Testis (tissue), 3 donors: ENCODE results near the gene GHRHR. TPM values are rescaled to one million over a fixed set of nuclear protein-coding genes. Genes with fewer than 3 reads are reported as not detected.

Experiments used
- DNase-seq: peaks from one replicate; pipeline ENCODE4 v3.0.0-alpha.2; 2019
- H3K27ac ChIP-seq, 2 donors: fragments of 200-600 bp; sonication (generic); one replicate each; pipeline ENCODE4 v1.5.1; 2019
- H3K27me3 ChIP-seq: fragments of 200-600 bp; sonication (generic); one replicate; pipeline ENCODE4 v1.5.1; 2019
- H3K36me3 ChIP-seq: fragments of 200-600 bp; sonication (generic); one replicate; pipeline ENCODE4 v1.5.1; 2017; ENCODE audit warnings: low read depth; ENCODE audit errors: missing control alignments
- H3K4me1 ChIP-seq: fragments of 200-600 bp; sonication (generic); one replicate; pipeline ENCODE4 v1.5.1; 2019
- H3K4me3 ChIP-seq, 2 donors: fragments of 200-600 bp; sonication (generic); one replicate each; pipeline ENCODE4 v1.5.1; 2017 to 2019
- H3K9me3 ChIP-seq: fragments of 200-600 bp; sonication (generic); one replicate; pipeline ENCODE4 v1.5.1; 2017
- POLR2A ChIP-seq: fragments of 450-650 bp; IDR thresholded peaks from one replicate; pipeline ENCODE4 v1.6.1; 2017; ENCODE audit warnings: antibody characterized with exemption, mild to moderate bottlenecking, moderate library complexity
- WGBS, 2 donors: methylation state at CpG; one replicate each; pipeline ENCODE4 v1.1.5; 2018; 5-methylcytosine and 5-hydroxymethylcytosine counted together
- intact Hi-C: fragments of 100-400 bp; cut with DNase I; formaldehyde crosslinking; loops from one replicate; pipeline ENCODE4 v1.15.1; 2023; ENCODE audit warnings: low total_unique reads
- polyA plus RNA-seq: library from polyadenylated mRNA; stranded (reverse); fragments of 350-450 nt; fragmentation: Illumina TruSeq; extraction: RNeasy Lipid Tissue Mini Kit (QIAGEN cat#74804); gene quantifications from one replicate; pipeline ENCODE4 v1.2.3, GENCODE V29; 2014; ENCODE audit warnings: low read depth, low replicate concordance; ENCODE audit not compliant: insufficient read depth
- total RNA-seq, 2 donors: library from RNA; depleted of rRNA; stranded (reverse); fragments of >200 nt; gene quantifications; one replicate each; pipeline ENCODE4 v1.2.3, GENCODE V29; 2016
- TF ChIP-seq, protein P1 (sequence below), 3 experiments: fragments of 450-650 bp in 2 of 3; fragments of 200-600 bp in 1 of 3; sonication (generic) in 1 of 3; IDR thresholded peaks; one replicate each; pipeline ENCODE4 v1.5.1; 2016 to 2019; ENCODE audit warnings: antibody characterized with exemption in 3 of 3, mild to moderate bottlenecking in 2 of 3, moderate library complexity in 1 of 3

The GHRHR gene
- total and polyA plus RNA-seq, 3 donors from 2014 or later: 1.4 to 3.6 (median 2.1) TPM

DNA sequence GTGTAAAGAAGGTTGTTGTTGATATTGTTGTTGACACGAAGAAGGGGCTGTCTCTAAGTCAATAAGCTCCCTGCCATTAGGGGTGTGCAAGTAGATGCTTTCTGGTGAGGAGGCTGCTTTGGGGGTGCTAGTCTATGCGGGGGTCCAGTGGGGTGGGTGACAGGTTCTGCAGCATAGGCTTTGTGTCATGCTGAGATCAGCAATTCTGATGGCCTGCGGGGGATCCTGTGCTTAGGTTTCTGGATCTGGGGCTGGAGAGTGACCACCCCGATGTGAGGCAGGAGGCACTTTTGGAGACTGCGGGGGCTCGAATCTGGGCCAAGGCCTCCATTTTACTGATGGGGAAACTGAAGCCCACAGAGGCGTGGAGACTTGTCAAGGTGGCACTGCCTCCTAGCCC lies 47.0 kb upstream of the GHRHR start:
- intact Hi-C loops: no loop called here
- 87 to 92% methylated on average over 6 to 7 of the region's 7 CpGs for WGBS, 2 donors
- Histone ChIP-seq H3K27me3 (no peaks in the 10 kb centered on the region), H3K27ac (no peak overlapping the region), H3K36me3 (no peaks in the 10 kb centered on the region), H3K9me3 (no peaks in the 10 kb centered on the region), H3K4me3 (no peak overlapping the region), H3K4me1 (peaks cover 4% of the 10 kb centered on the region)
- no peak for TF ChIP-seq POLR2A
- TF ChIP-seq, protein P1, sequence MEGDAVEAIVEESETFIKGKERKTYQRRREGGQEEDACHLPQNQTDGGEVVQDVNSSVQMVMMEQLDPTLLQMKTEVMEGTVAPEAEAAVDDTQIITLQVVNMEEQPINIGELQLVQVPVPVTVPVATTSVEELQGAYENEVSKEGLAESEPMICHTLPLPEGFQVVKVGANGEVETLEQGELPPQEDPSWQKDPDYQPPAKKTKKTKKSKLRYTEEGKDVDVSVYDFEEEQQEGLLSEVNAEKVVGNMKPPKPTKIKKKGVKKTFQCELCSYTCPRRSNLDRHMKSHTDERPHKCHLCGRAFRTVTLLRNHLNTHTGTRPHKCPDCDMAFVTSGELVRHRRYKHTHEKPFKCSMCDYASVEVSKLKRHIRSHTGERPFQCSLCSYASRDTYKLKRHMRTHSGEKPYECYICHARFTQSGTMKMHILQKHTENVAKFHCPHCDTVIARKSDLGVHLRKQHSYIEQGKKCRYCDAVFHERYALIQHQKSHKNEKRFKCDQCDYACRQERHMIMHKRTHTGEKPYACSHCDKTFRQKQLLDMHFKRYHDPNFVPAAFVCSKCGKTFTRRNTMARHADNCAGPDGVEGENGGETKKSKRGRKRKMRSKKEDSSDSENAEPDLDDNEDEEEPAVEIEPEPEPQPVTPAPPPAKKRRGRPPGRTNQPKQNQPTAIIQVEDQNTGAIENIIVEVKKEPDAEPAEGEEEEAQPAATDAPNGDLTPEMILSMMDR (IDR thresholded peaks at IDR 0.05): no peak
- DNase-seq: no peak

DNA sequence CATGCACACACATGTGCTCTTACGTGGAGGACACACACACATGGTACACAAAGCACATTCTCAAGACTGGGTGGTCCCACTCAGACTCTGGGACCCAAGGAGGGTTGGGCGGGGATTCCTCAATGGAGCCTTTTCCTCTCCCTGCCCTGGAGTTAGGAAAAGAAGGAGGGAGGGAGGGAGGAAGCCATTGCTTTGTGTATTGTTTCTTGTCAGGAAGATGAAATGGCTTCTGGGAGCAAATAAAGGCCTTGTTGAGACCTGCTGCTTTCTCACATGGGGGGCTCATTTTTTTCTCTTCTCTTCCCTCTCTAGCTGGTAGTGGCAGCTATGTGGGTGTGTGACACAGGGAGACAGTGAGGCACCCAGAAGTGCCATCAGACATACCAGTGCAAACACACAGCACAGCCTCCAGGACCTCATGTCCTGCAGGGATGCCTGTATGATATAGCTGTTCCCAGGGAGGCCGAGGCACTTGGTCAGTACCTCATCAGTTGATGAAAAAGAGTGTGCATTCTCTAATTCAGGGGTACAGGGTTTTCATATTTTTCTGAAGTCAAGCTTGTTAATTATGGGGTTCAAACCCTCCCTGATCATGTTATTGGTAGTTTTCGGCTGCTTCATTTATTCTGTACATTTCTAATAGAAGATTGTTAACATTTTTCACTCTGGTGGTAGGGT lies 46.4 kb upstream of the GHRHR start:
- H3K9me3 ChIP-seq: no peaks in the 10 kb centered on the region
- peaks cover 4% of the 10 kb centered on the region for H3K4me1 ChIP-seq
- no peaks in the 10 kb centered on the region for H3K27me3 ChIP-seq
- no peaks in the 10 kb centered on the region for H3K36me3 ChIP-seq
- H3K27ac ChIP-seq: no peak overlapping the region
- DNase-seq: no peak
- intact Hi-C loops: no loop called here
- 97% methylated on average over 4 of the region's 4 CpGs for WGBS, 2 donors
- no peak for TF ChIP-seq POLR2A
- TF ChIP-seq, protein P1 (IDR thresholded peaks at IDR 0.05): no peak
- no peak overlapping the region for H3K4me3 ChIP-seq

DNA sequence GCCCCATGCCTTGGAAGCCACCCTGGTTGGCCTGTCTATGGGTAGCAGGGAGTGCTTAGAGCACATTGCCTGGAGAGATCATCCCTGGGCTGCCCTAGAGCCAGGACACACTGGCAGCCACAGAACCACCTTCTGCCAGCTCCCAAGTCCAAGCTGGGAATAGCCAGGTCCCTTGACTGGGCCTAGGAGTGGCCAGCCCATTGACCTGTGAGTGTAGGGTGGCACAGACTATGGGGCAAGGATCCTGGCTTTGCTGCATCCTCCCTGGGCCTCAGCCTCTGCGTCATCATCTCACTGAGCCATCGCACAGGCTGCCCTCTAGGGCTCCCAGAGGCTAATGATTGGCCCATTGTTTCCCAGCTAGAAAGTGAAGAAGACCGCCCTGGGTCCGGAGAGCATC lies 45.1 kb upstream of the GHRHR start:
- WGBS, 2 donors: 89% methylated on average over 4 of the region's 4 CpGs; no CpG with 5 or more reads in 1 of the 2 donors
- H3K4me3 ChIP-seq: no peak overlapping the region
- DNase-seq: no peak
- H3K36me3 ChIP-seq: no peaks in the 10 kb centered on the region
- no peaks in the 10 kb centered on the region for H3K27me3 ChIP-seq
- no peak overlapping the region for H3K27ac ChIP-seq
- H3K9me3 ChIP-seq: no peaks in the 10 kb centered on the region
- TF ChIP-seq POLR2A: no peak
- TF ChIP-seq, protein P1 (IDR thresholded peaks at IDR 0.05): no peak
- intact Hi-C loops: no loop called here
- peaks cover 4% of the 10 kb centered on the region for H3K4me1 ChIP-seq

DNA sequence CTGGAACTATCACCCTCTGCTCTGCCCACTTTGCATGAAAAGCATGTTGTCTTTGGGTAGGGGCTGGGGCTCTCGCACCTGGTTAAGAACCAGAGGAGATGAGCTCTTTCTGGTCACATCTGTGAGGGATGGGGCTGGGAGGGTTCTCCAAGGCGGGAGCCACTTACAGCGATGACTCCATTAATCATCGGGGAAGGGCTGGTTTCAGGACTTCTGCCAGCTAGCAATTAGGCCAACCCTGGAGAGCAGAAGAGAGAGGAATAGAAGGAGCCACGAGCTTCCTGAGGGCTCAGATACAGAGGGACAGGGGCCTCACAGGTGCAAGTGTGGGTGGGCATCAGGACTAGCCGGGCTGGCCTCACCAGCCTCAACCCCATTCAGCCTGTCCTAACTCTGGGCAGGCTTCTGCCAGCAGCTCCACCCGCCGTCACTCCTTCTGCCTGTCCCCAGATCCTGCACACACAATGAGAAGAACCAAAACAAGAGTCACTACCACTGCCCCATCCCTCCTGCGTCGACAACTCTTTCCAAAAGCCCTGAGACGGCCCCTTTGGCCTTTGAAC lies 43.7 kb upstream of the GHRHR start:
- Histone ChIP-seq H3K4me1 (peaks cover 2% of the 10 kb centered on the region), H3K36me3 (no peaks in the 10 kb centered on the region), H3K27ac (no peak overlapping the region), H3K27me3 (no peaks in the 10 kb centered on the region), H3K4me3 (no peak overlapping the region), H3K9me3 (no peaks in the 10 kb centered on the region)
- intact Hi-C loops: no loop called here
- TF ChIP-seq POLR2A: no peak
- TF ChIP-seq, protein P1 (IDR thresholded peaks at IDR 0.05): no peak
- 83 to 92% methylated on average over 11 of the region's 11 CpGs for WGBS, 2 donors
- no peak for DNase-seq
